Panc1 (cell line): ENCODE data around the gene CSMD2. TPM values are rescaled to one million over a fixed set of nuclear protein-coding genes. Genes with fewer than 3 reads are reported as not detected.

Source experiments
- ATAC-seq: fragments of 200-7000 bp; cut with Tn5 transposase; 2 replicates; pipeline ENCODE4 v1.9.1; 2020; ENCODE audit warnings: mild to moderate bottlenecking, moderate library complexity
- BruUV-seq: library from RNA; stranded (reverse); fragments of 400-500 nt; replicated peaks from 2 replicates; lab custom pipeline; 2021; lab: Mats Ljungman, UMichigan
- CTCF ChIA-PET: fragments of 300-600 bp; sonication (Branson Sonifier 250); formaldehyde crosslinking; loops from one replicate; lab custom pipeline; 2022; ENCODE audit warnings: antibody characterized with exemption; lab: Charles Lee
- POLR2A ChIA-PET: fragments of 300-600 bp; sonication (Branson Sonifier 250); formaldehyde crosslinking; loops from one replicate; lab custom pipeline; 2022; ENCODE audit warnings: antibody characterized with exemption; lab: Charles Lee
- DNase-seq: peaks from one replicate; pipeline ENCODE4 v3.0.0-alpha.2; 2010; ENCODE audit warnings: low read depth, low spot score
- H3K27ac ChIP-seq: 2 replicates; pipeline ENCODE4 v1.5.1; 2011; ENCODE audit warnings: mild to moderate bottlenecking, low read length, inconsistent platforms
- H3K27me3 ChIP-seq: fragments of 200-500 bp; sonication (Bioruptor generic); 2 replicates; pipeline ENCODE4 v1.6.0; 2014; ENCODE audit warnings: low read length, inconsistent platforms; ENCODE audit not compliant: control insufficient read depth, insufficient read depth
- H3K36me3 ChIP-seq: fragments of 200-500 bp; sonication (Bioruptor generic); 2 replicates; pipeline ENCODE4 v1.5.1; 2014; ENCODE audit warnings: inconsistent platforms, mild to moderate bottlenecking, low read length, moderate library complexity; ENCODE audit not compliant: control insufficient read depth, insufficient read depth
- H3K4me1 ChIP-seq: 2 replicates; pipeline ENCODE4 v1.5.1; 2011; ENCODE audit warnings: inconsistent platforms, mild to moderate bottlenecking, low read length, moderate library complexity; ENCODE audit not compliant: control insufficient read depth, insufficient read depth
- H3K4me3 ChIP-seq, 2 experiments: 2 replicates each; pipeline ENCODE4 v1.5.1; 2011 to 2012; ENCODE audit warnings: low read depth in 2 of 2, low read length in 2 of 2, mild to moderate bottlenecking in 2 of 2, inconsistent platforms in 1 of 2, moderate library complexity in 1 of 2
- H3K9me3 ChIP-seq: fragments of 200-500 bp; sonication (Bioruptor generic); 2 replicates; pipeline ENCODE4 v1.5.1; 2014; ENCODE audit warnings: low read depth, mild to moderate bottlenecking, inconsistent platforms, low read length, moderate library complexity; ENCODE audit not compliant: control insufficient read depth, insufficient read depth
- CTCF ChIP-seq: fragments of 450-650 bp; IDR thresholded peaks from 2 replicates; pipeline ENCODE4 v1.5.1; 2017; ENCODE audit warnings: mild to moderate bottlenecking
- POLR2AphosphoS5 ChIP-seq: IDR thresholded peaks from 2 replicates; pipeline ENCODE4 v1.6.1; 2012; ENCODE audit warnings: mild to moderate bottlenecking, low read depth, low read length, moderate library complexity
- REST ChIP-seq, 2 experiments: IDR thresholded peaks; 2 replicates each; pipeline ENCODE4 v1.6.1; 2011 to 2012; ENCODE audit warnings: low read depth in 2 of 2, control low read depth in 1 of 2, low read length in 1 of 2, mild to moderate bottlenecking in 1 of 2, moderate library complexity in 1 of 2; ENCODE audit not compliant: insufficient read depth in 1 of 2
- SIN3A ChIP-seq: IDR thresholded peaks from 2 replicates; pipeline ENCODE4 v1.6.1; 2012; ENCODE audit warnings: low read depth, mild to moderate bottlenecking, low read length, moderate library complexity, borderline replicate concordance; ENCODE audit not compliant: insufficient read depth
- TCF7L2 ChIP-seq: IDR thresholded peaks from 2 replicates; pipeline ENCODE4 v1.6.1; 2011; ENCODE audit warnings: mild to moderate bottlenecking, low read depth, low read length, inconsistent platforms
- in situ Hi-C: cut with HindIII; loops from 2 replicates; pipeline ENCODE4 v1.10.0; 2016; ENCODE audit warnings: low sequenced_read_pairs, low pct_unique_long_range_greater_than_20kb
- intact Hi-C: fragments of 100-400 bp; cut with micrococcal nuclease; formaldehyde crosslinking; loops from one replicate; pipeline ENCODE4 v1.10.0; 2022; ENCODE audit not compliant: unreplicated experiment
- total RNA-seq: library from RNA; stranded (reverse); gene quantifications from one replicate; pipeline ENCODE4 v1.2.1, GENCODE V29; 2021; ENCODE audit not compliant: unreplicated experiment

CSMD2 gene
- total RNA-seq, 1 experiment from 2014 or later, result not detected

- ChIA-PET CTCF (no interaction called here), POLR2A (no interaction called here)
- H3K4me3 ChIP-seq, result no peak overlapping the region
- H3K27ac ChIP-seq, result no peak overlapping the region
- ATAC-seq (no peak), DNase-seq (no peak)
- TF ChIP-seq REST (IDR thresholded peaks at IDR 0.05; ENCODE audit: insufficient read depth in 1 of 2, low read depth in 2 of 2, low read length in 1 of 2) (no peak), POLR2AphosphoS5 (no peak), SIN3A (no peak), CTCF (no peak), TCF7L2 (no peak)
- no TSS peak for BruUV-seq
- no peaks in the 10 kb centered on the region; the same call in 1 of the 2 replicates for H3K27me3 ChIP-seq
- intact Hi-C loops, result no loop called here
- H3K4me1 ChIP-seq, result no peaks in the 10 kb centered on the region
- H3K36me3 ChIP-seq, result no peaks in the 10 kb centered on the region; the same call in 1 of the 2 replicates
- in situ Hi-C loops, result no loop called here
- no peaks in the 10 kb centered on the region for H3K9me3 ChIP-seq
These were observed 421.6 kb downstream of the CSMD2 start for GRCh38 chr1:33743221-33743998.

- in situ Hi-C loops (no loop called here), intact Hi-C loops (no loop called here)
- DNase-seq, result no peak
- ChIA-PET POLR2A (no interaction called here), CTCF (no interaction called here)
- no peak for TF ChIP-seq SIN3A
- no peak for TF ChIP-seq POLR2AphosphoS5
- TF ChIP-seq TCF7L2, result no peak
- TF ChIP-seq REST (IDR thresholded peaks at IDR 0.05; ENCODE audit: insufficient read depth in 1 of 2, low read depth in 2 of 2, low read length in 1 of 2), result no peak
- no peak for TF ChIP-seq CTCF
- Histone ChIP-seq H3K27me3 (no peaks in the 10 kb centered on the region; the same call in 1 of the 2 replicates), H3K9me3 (no peaks in the 10 kb centered on the region), H3K27ac (no peak overlapping the region), H3K4me3 (no peak overlapping the region), H3K36me3 (no peaks in the 10 kb centered on the region; the same call in 1 of the 2 replicates), H3K4me1 (no peaks in the 10 kb centered on the region)
- no TSS peak for BruUV-seq
- no peak for ATAC-seq
These were observed 422.4 kb downstream of the CSMD2 start for GRCh38 chr1:33742663-33743062.
